Measurements from ENCODE around the gene TRNT1. TPM values are rescaled to one million over a fixed set of nuclear protein-coding genes. Genes with fewer than 3 reads are reported as not detected.
A peak's percentile ranks its signal among the peaks of the same experiment; 100 is the strongest.

The TRNT1 gene
- total RNA-seq, 4 donors from 2014 or later = 19.2 to 41.5 (median 28.2) TPM

DNA sequence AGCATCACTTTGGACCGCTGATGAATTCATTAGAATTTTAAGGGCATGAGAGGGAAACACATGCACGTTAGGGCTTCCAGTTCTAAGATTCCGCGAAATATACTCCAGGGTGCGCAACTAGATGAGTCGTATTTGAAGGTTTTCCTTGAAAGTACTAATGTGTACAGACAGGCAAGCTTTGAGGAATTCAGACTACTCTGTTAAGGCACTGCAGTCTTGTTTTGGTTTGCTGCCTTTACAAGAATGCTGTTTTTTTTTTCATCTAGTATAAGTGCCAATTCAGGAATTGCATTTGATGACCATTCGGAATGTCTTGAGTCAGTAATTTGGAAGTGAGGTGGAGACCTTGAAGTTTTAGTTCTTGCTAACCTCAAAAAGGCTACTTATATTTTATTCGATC is 19.1 kb downstream of the TRNT1 start:
- Histone ChIP-seq H3K27me3 (no peaks in the 10 kb centered on the region), H3K27ac (peak overlapping the region in 2 of 3 donors; percentile 51 to 64), H3K36me3 (peaks cover 23 to 37% of the 10 kb centered on the region in 2 donors), H3K4me1 (peaks cover 3 to 10% of the 10 kb centered on the region in 2 donors), H3K4me3 (replicated peaks in 1 of 3) (no peak overlapping the region), H3K9me3 (no peaks in the 10 kb centered on the region)
- intact Hi-C loops (cut with DNase I) = no loop called here
- TF ChIP-seq POLR2A (IDR thresholded peaks at IDR 0.05) = no peak
- TF ChIP-seq, protein P1, sequence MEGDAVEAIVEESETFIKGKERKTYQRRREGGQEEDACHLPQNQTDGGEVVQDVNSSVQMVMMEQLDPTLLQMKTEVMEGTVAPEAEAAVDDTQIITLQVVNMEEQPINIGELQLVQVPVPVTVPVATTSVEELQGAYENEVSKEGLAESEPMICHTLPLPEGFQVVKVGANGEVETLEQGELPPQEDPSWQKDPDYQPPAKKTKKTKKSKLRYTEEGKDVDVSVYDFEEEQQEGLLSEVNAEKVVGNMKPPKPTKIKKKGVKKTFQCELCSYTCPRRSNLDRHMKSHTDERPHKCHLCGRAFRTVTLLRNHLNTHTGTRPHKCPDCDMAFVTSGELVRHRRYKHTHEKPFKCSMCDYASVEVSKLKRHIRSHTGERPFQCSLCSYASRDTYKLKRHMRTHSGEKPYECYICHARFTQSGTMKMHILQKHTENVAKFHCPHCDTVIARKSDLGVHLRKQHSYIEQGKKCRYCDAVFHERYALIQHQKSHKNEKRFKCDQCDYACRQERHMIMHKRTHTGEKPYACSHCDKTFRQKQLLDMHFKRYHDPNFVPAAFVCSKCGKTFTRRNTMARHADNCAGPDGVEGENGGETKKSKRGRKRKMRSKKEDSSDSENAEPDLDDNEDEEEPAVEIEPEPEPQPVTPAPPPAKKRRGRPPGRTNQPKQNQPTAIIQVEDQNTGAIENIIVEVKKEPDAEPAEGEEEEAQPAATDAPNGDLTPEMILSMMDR (IDR thresholded peaks at IDR 0.05) = no peak
- DNase-seq = no peak
- WGBS, 2 donors = 48 to 63% methylated on average over 8 of the region's 8 CpGs

DNA sequence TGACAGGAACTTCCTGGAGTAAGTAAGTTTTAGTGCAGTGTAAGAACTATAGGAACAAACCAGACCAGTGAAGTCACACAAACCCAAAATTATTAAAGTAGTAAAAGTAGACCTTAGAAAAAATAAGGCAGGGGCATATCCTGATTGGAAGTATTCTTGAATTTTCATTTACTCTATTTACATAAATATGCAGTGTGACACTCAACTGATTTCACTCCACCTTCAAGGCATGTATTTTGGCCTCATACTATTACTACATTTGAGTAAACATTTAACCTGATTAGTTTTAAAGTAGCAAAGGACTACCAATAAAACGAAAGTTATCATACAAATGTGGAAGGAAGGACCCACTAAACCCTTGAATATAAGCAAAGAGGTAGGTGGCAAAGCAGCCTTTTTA is 22.8 kb downstream of the TRNT1 start:
- no peaks in the 10 kb centered on the region for H3K27me3 ChIP-seq
- no peak overlapping the region for H3K27ac ChIP-seq
- H3K4me3 ChIP-seq (replicated peaks in 1 of 3) = no peak overlapping the region
- TF ChIP-seq, protein P1 (IDR thresholded peaks at IDR 0.05) = no peak
- TF ChIP-seq POLR2A (IDR thresholded peaks at IDR 0.05) = no peak
- 90 to 95% methylated on average over 1 of the region's 1 CpG for WGBS, 2 donors
- intact Hi-C loops (cut with DNase I) = no loop called here
- no peaks in the 10 kb centered on the region for H3K9me3 ChIP-seq
- peaks cover 3 to 10% of the 10 kb centered on the region in 2 donors for H3K4me1 ChIP-seq
- peaks cover 44 to 54% of the 10 kb centered on the region in 2 donors for H3K36me3 ChIP-seq
- DNase-seq = no peak

DNA sequence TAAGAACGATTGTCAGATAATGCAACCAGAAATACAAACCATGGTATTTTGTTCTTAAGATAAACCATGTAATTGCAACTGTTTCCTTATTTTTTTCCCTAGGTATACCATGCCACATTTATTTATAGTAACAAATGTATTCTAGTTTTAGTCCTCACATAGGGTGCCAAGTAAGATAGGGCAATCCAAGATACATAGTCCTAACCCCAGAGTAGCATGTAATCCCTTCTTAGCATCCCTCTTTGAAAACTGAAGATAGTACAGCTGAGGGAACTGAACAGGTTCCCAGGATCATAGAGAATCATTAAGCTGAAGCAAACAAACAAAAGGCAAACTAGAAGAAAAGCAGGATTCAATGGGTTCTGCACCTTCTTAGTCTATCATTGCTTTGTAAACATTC is 24.8 kb downstream of the TRNT1 start:
- peaks cover 0 to 3% of the 10 kb centered on the region in 2 donors for H3K4me1 ChIP-seq
- no peak for DNase-seq
- intact Hi-C loops (cut with DNase I) = no loop called here
- no peaks in the 10 kb centered on the region for H3K27me3 ChIP-seq
- peaks cover 44 to 64% of the 10 kb centered on the region in 2 donors for H3K36me3 ChIP-seq
- H3K4me3 ChIP-seq (replicated peaks in 1 of 3) = no peak overlapping the region
- no peaks in the 10 kb centered on the region for H3K9me3 ChIP-seq
- TF ChIP-seq POLR2A (IDR thresholded peaks at IDR 0.05) = no peak
- TF ChIP-seq, protein P1 (IDR thresholded peaks at IDR 0.05) = no peak
- H3K27ac ChIP-seq = no peak overlapping the region
- 83 to 87% methylated on average over 1 of the region's 1 CpG for WGBS, 2 donors

DNA sequence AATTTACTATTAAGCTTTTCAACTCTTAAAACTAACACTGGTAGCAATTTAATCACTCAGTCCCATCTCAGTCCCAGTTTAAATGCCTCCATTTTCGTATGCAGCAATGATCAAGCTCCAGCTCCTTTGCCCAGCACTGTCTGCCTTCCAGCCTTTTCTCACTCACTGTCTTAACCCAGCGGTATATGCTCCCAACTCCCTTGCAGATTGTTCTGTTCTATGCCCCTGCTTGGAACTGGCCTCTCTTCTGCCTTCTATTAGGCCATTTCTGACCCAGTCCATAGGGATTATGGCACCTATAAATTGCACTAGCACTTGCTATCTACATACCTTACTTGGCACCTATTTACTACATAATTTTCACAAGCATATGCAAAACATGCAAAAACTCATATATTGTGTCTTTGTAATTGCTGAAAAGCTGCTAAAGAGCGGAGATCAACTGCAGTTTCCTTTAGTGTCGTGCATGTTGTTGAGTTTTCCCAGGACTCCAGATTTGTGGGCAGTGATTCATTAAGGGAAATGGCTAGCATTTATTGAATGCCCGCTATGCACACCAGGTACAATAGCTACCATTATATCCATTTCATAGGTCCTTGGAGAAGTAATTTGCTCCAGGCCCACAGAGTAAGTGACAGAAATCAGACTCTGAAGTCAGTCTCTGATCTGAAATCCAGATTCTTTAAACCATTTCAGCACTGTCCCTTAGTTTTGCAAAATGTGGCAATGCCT is 28.3 kb downstream of the TRNT1 start:
- H3K36me3 ChIP-seq = peaks cover 36 to 38% of the 10 kb centered on the region in 2 donors
- intact Hi-C loops (cut with DNase I) = no loop called here
- no peak overlapping the region for H3K4me3 ChIP-seq (replicated peaks in 1 of 3)
- 91% methylated on average over 5 of the region's 5 CpGs for WGBS, 2 donors
- H3K4me1 ChIP-seq = no peaks in the 10 kb centered on the region
- H3K27ac ChIP-seq = no peak overlapping the region
- H3K9me3 ChIP-seq = no peaks in the 10 kb centered on the region
- no peak for DNase-seq
- no peak for TF ChIP-seq POLR2A (IDR thresholded peaks at IDR 0.05)
- TF ChIP-seq, protein P1 (IDR thresholded peaks at IDR 0.05) = no peak
- no peaks in the 10 kb centered on the region for H3K27me3 ChIP-seq

DNA sequence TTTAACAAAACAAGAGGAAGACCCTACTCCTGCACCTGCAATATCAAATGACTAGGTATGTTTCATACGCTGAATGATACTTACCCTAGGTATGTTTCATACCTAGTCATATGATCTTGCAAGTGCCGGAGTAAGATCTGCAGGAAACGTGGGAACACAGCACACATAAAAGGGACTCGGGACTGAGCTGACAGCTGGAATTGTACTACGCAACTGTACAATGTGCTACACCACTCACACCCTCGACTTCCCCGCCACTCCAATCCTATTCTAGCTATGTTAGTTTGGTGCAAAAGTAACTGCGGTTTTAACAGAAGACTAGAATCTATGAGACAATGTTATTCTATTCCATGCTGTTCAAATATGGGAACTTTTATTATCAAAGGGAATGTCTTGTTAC is 30.7 kb downstream of the TRNT1 start:
- no peak overlapping the region for H3K4me3 ChIP-seq (replicated peaks in 1 of 3)
- H3K27ac ChIP-seq = no peak overlapping the region
- WGBS, 2 donors = 94 to 95% methylated on average over 8 of the region's 8 CpGs
- intact Hi-C loops (cut with DNase I) = no loop called here
- peaks cover 10 to 12% of the 10 kb centered on the region in 2 donors for H3K4me1 ChIP-seq
- no peaks in the 10 kb centered on the region for H3K27me3 ChIP-seq
- no peaks in the 10 kb centered on the region for H3K9me3 ChIP-seq
- DNase-seq = no peak
- TF ChIP-seq, protein P1 (IDR thresholded peaks at IDR 0.05) = no peak
- no peak for TF ChIP-seq POLR2A (IDR thresholded peaks at IDR 0.05)
- peaks cover 25 to 26% of the 10 kb centered on the region in 2 donors for H3K36me3 ChIP-seq
